NCI-H524 (cell line): ENCODE data around the gene GRIK2.
A peak's percentile ranks its signal among the peaks of the same experiment; 100 is the strongest.

Experiments used
- DNase-seq, 2 experiments: peaks; one replicate each; lab custom pipeline; 2025; lab: John Stamatoyannopoulos, UW

Gene GRIK2

DNA sequence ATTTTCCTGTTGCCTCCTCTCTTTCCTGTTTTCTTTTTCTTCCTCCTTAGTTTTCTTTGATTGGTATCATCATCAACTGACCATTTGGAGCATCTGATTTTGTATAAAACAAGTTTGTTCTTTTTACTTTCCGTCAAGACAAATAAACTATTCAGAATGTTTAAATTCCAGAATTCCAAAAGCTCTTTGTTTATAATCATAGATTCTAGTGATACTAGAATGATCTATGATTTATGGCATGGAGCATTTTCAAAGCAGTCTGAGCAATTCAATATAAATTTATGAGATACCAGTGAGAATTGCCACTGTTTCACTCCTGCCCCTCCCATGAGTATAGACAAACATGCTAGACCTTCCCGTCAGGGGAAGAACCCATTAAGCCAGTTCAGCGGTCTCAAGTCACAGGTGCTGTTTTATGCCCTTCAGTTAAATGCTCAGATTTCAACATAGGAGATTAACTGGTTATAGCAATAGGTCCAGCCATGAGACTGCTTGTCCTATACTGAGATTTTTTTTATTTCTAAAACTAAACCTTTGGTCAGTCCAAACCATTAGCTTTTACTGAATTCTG, 60.7 kb downstream of the GRIK2 start:
- peak; percentile 27 to 84 for DNase-seq

GRCh38 chr6:101458336-101458735, 64.8 kb downstream of the GRIK2 start:
- no peak for DNase-seq

- no peak for DNase-seq
Measured at GRCh38 chr6:101458826-101459225, 65.3 kb downstream of the GRIK2 start.

GRCh38 chr6:101462576-101462975, 69.1 kb downstream of the GRIK2 start:
- no peak for DNase-seq

- no peak for DNase-seq
Measured at GRCh38 chr6:101465863-101466262, 72.4 kb downstream of the GRIK2 start.

- peak; percentile 89 to 97 for DNase-seq
Measured at GRCh38 chr6:101477436-101477835, 83.9 kb downstream of the GRIK2 start.

- no peak for DNase-seq
Measured at GRCh38 chr6:101478891-101479290, 85.4 kb downstream of the GRIK2 start.

- no peak for DNase-seq
Measured at GRCh38 chr6:101482606-101483005, 89.1 kb downstream of the GRIK2 start.

DNA sequence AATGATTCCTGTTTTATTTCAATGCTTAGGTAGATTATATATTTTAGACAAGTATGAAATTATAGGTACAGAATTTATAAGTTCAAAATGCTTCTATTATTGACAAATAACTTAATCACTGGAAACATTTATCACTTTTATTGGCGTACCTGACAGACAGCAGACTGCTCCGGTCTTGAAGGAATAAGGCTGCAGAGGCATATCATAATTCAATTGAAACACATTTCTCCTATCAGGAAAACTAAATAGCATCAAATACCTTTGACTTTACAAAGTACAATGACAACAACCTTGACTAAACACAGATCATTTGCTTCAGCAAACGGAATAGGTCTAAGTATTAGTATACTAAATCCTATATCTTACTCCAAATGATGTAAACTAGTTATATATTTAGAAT, 91.3 kb downstream of the GRIK2 start:
- no peak for DNase-seq

DNA sequence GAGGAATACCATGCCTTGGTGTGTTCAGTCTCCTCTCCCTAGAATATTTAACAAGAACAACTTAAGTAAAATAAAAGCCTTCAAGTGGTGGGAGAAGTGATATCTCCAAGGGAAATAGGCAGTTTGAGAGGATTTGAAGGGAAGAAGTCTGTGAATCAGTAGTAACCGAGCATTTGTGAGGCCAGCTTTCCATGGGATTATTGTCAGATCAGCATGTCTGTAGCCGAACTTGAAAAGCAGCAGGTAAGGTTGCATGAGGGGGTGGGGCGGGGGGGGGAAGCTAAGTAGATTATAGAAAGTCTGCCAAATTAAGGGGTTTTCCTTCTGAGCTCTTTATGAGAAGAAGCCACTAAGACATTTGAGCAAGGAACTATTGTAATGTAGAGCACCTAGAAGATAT, 92.6 kb downstream of the GRIK2 start:
- peak; percentile 87 to 95 for DNase-seq

DNA sequence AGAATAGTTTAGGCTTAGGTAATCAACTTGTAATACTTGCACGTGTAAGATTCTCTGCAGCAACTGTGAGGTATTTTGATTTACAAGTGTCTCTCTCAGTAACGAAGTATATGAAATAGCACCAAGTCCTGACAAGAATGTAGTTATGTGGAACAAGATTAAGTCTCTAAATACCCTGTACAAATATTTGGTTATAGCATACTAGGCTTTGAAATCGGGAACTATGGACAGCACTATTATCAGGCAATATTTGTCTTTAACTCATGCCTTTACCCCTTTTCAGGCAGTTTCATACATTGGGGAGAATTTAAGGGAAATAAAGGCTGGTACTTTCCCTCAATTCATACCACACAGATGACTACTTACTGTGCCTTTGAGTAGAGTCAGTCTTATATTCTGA, 93.2 kb downstream of the GRIK2 start:
- DNase-seq = no peak

DNA sequence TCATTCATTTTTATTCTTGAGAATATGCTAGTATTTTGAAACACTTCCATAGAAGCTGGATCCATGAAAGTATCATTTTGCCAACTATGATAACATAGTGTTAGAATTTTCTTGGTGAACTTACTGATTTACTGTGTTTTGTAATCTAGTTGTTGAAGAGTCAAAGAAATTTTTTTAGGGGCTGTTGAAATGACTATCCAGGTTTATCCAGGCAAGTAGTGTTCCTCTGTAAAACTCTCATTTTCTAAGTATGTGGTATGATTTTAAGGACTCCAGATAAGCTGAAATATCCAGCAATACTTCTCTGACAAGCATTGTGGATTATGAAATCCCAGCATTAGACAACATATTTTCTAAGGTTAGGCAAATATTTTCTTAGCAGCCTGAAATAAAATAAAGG, 95.9 kb downstream of the GRIK2 start:
- no peak for DNase-seq

DNA sequence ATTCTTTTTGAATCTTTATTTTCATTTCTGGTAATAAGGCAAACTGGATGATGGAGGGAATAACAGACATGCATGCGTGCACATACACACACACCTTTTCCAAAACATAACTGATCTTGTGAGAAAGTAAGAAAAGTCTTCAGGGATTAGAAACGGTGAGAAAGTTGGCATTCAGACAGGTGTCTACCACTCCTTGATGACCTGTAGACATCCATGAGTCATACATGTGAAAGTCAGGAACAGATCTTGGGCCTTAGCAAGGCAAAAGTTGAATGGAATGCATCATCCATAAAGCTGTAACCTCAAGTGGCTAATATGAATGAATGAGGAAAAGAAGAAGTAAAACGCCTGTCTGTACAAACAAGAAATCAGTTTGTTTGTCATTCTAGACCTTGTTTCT, 97.3 kb downstream of the GRIK2 start:
- no peak for DNase-seq

- DNase-seq = no peak
Measured at GRCh38 chr6:101502818-101503217, 109.3 kb downstream of the GRIK2 start.

DNA sequence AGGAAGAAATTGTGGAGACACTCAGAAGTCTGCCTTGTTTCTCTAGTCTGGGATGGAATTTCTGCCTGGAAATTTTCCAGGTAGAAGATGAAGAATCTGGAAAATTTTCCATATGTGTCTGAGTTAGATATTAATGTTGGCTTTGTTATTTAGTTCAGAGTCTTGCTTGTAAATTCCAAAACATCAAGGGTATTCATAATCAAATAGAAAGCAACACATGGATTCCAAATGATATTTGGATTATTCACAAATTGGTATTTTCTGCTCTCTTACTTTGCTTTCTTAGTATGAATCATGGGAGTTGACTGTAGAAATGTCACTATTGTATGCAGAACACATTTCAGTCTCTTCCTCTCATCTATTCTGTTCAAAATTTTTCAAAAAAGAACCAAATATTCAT, 116.0 kb downstream of the GRIK2 start:
- no peak for DNase-seq

GRCh38 chr6:101513181-101513580, 119.7 kb downstream of the GRIK2 start:
- peak; percentile 12 to 59 for DNase-seq

DNA sequence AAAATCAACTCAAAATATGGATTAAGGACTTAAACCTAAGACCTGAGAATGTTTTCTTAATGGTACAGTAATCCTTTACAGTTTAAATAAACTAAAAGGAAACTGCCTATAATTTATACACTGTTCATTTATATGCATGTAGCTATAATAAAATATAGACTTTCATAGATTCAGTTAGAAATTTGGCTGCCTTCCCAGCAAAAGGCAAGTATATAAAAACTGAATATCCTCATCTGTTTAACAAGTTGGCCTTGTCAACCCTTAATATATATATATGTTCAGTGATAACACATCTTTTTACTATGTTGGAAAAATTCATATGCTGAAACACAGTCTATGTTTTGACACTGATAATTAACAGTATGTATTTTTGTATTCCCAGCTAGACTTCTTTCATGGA, 123.1 kb downstream of the GRIK2 start:
- no peak for DNase-seq

GRCh38 chr6:101517632-101518031, 124.1 kb downstream of the GRIK2 start:
- no peak for DNase-seq

- DNase-seq = no peak
Measured at GRCh38 chr6:101522254-101522653, 128.7 kb downstream of the GRIK2 start.

GRCh38 chr6:101527467-101527866, 134.0 kb downstream of the GRIK2 start:
- no peak for DNase-seq

- DNase-seq = peak in 1 of 2 experiments; percentile 1
Measured at GRCh38 chr6:101528801-101529200, 135.3 kb downstream of the GRIK2 start.

DNA sequence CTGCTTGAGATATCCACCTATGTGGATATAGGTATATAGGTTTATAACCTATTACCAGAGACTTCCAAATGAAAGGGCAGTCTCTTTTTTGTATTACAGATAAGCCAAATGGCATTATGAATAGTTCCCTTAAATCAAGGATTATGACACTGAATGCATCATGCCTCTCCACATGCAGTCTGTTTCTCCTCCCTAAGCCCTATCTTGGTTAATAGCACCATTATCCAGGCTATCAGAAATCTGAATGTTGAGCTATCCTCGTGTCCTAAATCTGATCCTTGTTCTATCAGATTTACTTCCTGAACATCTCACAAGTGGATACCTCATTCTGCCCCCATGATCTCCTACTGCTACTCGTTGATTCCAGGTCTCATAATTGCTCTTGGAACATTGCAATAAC, 138.0 kb downstream of the GRIK2 start:
- DNase-seq = no peak

DNA sequence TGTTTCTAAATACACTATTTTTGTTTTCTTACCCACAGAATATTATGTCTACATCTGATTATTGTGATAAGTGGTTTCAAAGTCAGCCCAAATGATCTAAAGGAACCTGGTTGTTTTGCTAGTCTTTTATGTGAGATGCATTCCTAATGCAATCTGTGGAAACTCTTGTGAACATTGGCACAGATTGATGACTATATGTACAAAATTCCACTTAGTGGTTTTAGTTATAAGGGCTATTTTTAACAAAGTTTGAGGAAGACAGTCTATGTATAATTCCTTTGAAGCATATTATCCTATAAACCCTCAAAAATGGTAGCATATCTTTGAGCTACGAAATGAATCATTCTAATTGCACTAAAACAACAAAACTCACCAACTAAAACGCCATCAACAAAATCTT, 140.9 kb downstream of the GRIK2 start:
- no peak for DNase-seq

- no peak for DNase-seq
Measured at GRCh38 chr6:101534821-101535220, 141.3 kb downstream of the GRIK2 start.
